ENCODE data around the gene FAM174B.

DNA sequence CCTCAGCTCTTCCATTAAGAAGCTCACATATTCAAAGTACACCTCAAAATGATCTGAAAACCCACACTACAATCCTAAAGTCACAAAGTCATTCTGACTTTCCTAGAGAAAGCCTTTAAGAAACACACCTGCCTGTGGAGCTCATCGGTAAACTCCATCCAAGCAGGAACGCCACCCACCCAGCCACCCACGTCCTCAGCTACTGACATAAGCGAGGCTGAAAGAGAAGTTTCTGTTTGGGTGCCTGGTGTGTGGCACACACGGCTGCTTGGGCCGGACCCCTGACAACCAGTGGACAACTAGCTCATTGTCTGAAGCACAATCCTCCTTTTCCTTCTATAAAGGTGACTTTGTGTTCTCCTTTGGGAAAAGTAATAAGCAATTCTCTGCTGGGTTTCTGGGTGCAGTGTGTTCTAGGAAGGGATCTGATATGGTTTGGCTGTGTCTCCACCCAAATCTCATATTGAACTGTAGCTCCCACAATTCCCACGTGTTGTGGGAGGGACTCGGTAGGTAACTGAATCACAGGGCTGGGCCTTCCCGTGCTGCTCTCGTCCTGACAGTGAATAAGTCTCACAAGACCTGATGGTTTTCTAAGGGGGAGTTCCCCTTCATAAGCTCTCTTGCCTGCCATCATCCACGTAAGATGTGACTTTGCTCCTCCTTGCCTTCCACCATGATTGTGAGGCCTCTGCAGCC, 26.1 kb downstream of the FAM174B start:
- no peak for TF ChIP-seq POLR2A (IDR thresholded peaks at IDR 0.05)
- TF ChIP-seq, protein P1, sequence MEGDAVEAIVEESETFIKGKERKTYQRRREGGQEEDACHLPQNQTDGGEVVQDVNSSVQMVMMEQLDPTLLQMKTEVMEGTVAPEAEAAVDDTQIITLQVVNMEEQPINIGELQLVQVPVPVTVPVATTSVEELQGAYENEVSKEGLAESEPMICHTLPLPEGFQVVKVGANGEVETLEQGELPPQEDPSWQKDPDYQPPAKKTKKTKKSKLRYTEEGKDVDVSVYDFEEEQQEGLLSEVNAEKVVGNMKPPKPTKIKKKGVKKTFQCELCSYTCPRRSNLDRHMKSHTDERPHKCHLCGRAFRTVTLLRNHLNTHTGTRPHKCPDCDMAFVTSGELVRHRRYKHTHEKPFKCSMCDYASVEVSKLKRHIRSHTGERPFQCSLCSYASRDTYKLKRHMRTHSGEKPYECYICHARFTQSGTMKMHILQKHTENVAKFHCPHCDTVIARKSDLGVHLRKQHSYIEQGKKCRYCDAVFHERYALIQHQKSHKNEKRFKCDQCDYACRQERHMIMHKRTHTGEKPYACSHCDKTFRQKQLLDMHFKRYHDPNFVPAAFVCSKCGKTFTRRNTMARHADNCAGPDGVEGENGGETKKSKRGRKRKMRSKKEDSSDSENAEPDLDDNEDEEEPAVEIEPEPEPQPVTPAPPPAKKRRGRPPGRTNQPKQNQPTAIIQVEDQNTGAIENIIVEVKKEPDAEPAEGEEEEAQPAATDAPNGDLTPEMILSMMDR (IDR thresholded peaks at IDR 0.05) = no peak

Measured in ovary (tissue), 3 donors.